Sigmoid colon (tissue), 4 donors: ENCODE data around the gene MRO.

ENCODE experiments used
- POLR2A ChIP-seq, 2 donors: fragments of 450-650 bp; IDR thresholded peaks; one replicate each; pipeline ENCODE4 v1.6.1; 2016; ENCODE audit warnings: antibody characterized with exemption in 2 of 2, mild to moderate bottlenecking in 2 of 2, moderate library complexity in 2 of 2
- POLR2AphosphoS5 ChIP-seq, 4 donors: sonication (generic); formaldehyde crosslinking; IDR thresholded peaks; one replicate each; pipeline ENCODE4 v1.6.1; 2017; ENCODE audit warnings: antibody characterized with exemption in 4 of 4
- TF ChIP-seq, protein P1 (sequence below), 4 experiments: fragments of 450-650 bp in 3 of 4; fragments of 200-600 bp in 1 of 4; IDR thresholded peaks; one replicate each; pipeline ENCODE4 v1.5.1; 2016 to 2019; ENCODE audit warnings: antibody characterized with exemption in 4 of 4, mild to moderate bottlenecking in 3 of 4, moderate library complexity in 2 of 4

DNA sequence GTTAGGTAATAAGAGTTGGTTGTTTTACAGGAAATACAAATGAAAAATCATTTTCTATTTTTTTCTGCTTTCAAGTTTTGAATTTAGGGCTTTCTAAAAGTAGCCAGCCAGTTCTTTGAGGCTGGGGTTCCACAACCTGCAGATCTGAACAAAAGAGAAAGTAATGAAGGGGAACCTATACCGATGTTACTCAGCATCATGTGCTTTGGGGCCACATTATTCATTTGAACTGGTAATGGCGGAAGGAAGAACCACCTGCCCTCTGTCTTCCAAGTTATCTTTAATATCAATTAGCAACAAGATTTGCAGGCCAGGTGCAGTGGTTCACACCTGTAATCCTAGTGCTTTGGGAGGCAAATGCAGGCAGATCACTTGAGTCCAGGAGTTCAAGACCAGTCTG lies 12.9 kb upstream of the MRO start:
- TF ChIP-seq, protein P1, sequence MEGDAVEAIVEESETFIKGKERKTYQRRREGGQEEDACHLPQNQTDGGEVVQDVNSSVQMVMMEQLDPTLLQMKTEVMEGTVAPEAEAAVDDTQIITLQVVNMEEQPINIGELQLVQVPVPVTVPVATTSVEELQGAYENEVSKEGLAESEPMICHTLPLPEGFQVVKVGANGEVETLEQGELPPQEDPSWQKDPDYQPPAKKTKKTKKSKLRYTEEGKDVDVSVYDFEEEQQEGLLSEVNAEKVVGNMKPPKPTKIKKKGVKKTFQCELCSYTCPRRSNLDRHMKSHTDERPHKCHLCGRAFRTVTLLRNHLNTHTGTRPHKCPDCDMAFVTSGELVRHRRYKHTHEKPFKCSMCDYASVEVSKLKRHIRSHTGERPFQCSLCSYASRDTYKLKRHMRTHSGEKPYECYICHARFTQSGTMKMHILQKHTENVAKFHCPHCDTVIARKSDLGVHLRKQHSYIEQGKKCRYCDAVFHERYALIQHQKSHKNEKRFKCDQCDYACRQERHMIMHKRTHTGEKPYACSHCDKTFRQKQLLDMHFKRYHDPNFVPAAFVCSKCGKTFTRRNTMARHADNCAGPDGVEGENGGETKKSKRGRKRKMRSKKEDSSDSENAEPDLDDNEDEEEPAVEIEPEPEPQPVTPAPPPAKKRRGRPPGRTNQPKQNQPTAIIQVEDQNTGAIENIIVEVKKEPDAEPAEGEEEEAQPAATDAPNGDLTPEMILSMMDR (IDR thresholded peaks at IDR 0.05) = no peak
- TF ChIP-seq POLR2A (IDR thresholded peaks at IDR 0.05) (no peak), POLR2AphosphoS5 (IDR thresholded peaks at IDR 0.05) (no peak)
